ENCODE data around the gene CYP1B1.

GRCh38 chr2:38125007-38125406 lies 49.1 kb upstream of the CYP1B1 start:
- no peak for TF ChIP-seq CTCF (IDR thresholded peaks at IDR 0.05)
- no peak for TF ChIP-seq POLR2A (IDR thresholded peaks at IDR 0.05)

Measured in uterus (tissue), 2 donors.